Loucy (cell line): ENCODE results near the gene BCAS3.

Source experiments
- H2AFZ ChIP-seq: fragments of 200-600 bp; sonication (generic); 2 replicates; pipeline ENCODE4 v1.6.0; 2016; ENCODE audit warnings: antibody characterized with exemption, mild to moderate bottlenecking, low read length, moderate library complexity
- H3F3A ChIP-seq: fragments of 200-600 bp; 2 replicates; pipeline ENCODE4 v1.6.0; 2016; ENCODE audit warnings: antibody characterized with exemption, low read depth, mild to moderate bottlenecking
- H3K27me3 ChIP-seq: fragments of 200-600 bp; sonication (generic); 2 replicates; pipeline ENCODE4 v1.6.1; 2014; ENCODE audit warnings: low read length, mild to moderate bottlenecking; ENCODE audit not compliant: insufficient read depth, poor library complexity, severe bottlenecking
- H3K36me3 ChIP-seq: fragments of 200-600 bp; sonication (generic); 2 replicates; pipeline ENCODE4 v1.6.1; 2016; ENCODE audit warnings: low read length; ENCODE audit not compliant: insufficient read depth
- H3K4me1 ChIP-seq: fragments of 200-600 bp; sonication (generic); 2 replicates; pipeline ENCODE4 v1.5.1; 2014; ENCODE audit warnings: low read length, mild to moderate bottlenecking; ENCODE audit not compliant: insufficient read depth, poor library complexity, severe bottlenecking
- H3K4me2 ChIP-seq: fragments of 200-600 bp; sonication (generic); 2 replicates; pipeline ENCODE4 v1.6.0; 2014; ENCODE audit warnings: antibody characterized with exemption, low read length, low read depth, mild to moderate bottlenecking; ENCODE audit not compliant: poor library complexity, severe bottlenecking
- H3K4me3 ChIP-seq: fragments of 200-600 bp; sonication (generic); 2 replicates; pipeline ENCODE4 v1.5.1; 2014; ENCODE audit warnings: low read length, mild to moderate bottlenecking, mixed read lengths; ENCODE audit not compliant: poor library complexity, severe bottlenecking
- H3K79me2 ChIP-seq: fragments of 200-600 bp; sonication (generic); 2 replicates; pipeline ENCODE4 v1.6.1; 2014; ENCODE audit warnings: low read length; ENCODE audit not compliant: insufficient read depth
- H3K9ac ChIP-seq: fragments of 200-600 bp; sonication (generic); 2 replicates; pipeline ENCODE4 v1.6.0; 2014; ENCODE audit warnings: mild to moderate bottlenecking, low read depth, low read length, moderate library complexity; ENCODE audit not compliant: poor library complexity, severe bottlenecking
- H3K9me2 ChIP-seq: fragments of 200-600 bp; sonication (generic); replicated peaks from 2 replicates; pipeline ENCODE4 v1.6.1; 2016; ENCODE audit warnings: low read depth, low read length, mixed read lengths
- H3K9me3 ChIP-seq: fragments of 200-600 bp; sonication (generic); 2 replicates; pipeline ENCODE4 v1.6.1; 2014; ENCODE audit warnings: mild to moderate bottlenecking, antibody characterized with exemption, low read length, low read depth; ENCODE audit not compliant: insufficient read depth
- H4K20me1 ChIP-seq: fragments of 200-600 bp; sonication (generic); 2 replicates; pipeline ENCODE4 v1.6.0; 2014; ENCODE audit warnings: antibody characterized with exemption, low read length, mild to moderate bottlenecking; ENCODE audit not compliant: insufficient read depth, poor library complexity, severe bottlenecking
- EZH2phosphoT487 ChIP-seq: fragments of 200-600 bp; IDR thresholded peaks from 2 replicates; pipeline ENCODE4 v1.6.1; 2018; ENCODE audit warnings: antibody characterized with exemption, mild to moderate bottlenecking, moderate library complexity, borderline replicate concordance
- TF ChIP-seq, protein P1 (sequence below): fragments of 200-600 bp; sonication (generic); conservative IDR thresholded peaks from 2 replicates; pipeline ENCODE4 v1.5.1; 2014; ENCODE audit warnings: mild to moderate bottlenecking, antibody characterized with exemption, low read length

Gene BCAS3

DNA sequence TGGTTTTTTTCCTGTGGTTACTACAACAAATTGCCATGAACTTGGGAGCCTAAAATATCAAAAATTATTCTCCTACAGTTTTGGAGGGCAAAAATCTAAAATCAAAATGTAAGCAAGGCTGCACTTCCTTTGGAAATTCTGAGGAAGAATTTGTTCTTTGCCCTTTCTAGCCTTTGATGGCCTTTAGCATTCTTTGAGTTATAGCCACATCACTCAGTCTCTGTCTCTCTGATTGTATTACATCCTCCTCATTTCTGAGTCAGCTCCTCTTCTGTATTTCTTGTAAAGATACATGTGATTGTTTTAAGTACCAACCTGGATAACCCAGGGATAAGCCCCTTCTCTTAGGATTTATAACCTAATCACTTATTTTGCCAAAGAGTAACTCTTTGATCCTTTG lies 282.0 kb downstream of the BCAS3 start:
- H3K27me3 ChIP-seq = no peaks in the 10 kb centered on the region
- no peaks in the 10 kb centered on the region for H3F3A ChIP-seq
- no peak overlapping the region for H3K4me3 ChIP-seq
- H3K9me3 ChIP-seq = peaks cover 11% of the 10 kb centered on the region
- peaks cover 9% of the 10 kb centered on the region for H3K4me1 ChIP-seq
- TF ChIP-seq, protein P1, sequence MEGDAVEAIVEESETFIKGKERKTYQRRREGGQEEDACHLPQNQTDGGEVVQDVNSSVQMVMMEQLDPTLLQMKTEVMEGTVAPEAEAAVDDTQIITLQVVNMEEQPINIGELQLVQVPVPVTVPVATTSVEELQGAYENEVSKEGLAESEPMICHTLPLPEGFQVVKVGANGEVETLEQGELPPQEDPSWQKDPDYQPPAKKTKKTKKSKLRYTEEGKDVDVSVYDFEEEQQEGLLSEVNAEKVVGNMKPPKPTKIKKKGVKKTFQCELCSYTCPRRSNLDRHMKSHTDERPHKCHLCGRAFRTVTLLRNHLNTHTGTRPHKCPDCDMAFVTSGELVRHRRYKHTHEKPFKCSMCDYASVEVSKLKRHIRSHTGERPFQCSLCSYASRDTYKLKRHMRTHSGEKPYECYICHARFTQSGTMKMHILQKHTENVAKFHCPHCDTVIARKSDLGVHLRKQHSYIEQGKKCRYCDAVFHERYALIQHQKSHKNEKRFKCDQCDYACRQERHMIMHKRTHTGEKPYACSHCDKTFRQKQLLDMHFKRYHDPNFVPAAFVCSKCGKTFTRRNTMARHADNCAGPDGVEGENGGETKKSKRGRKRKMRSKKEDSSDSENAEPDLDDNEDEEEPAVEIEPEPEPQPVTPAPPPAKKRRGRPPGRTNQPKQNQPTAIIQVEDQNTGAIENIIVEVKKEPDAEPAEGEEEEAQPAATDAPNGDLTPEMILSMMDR = no peak
- TF ChIP-seq EZH2phosphoT487 = no peak
- no peak overlapping the region for H2AFZ ChIP-seq
- H3K79me2 ChIP-seq = no peaks in the 10 kb centered on the region
- H3K36me3 ChIP-seq = no peaks in the 10 kb centered on the region
- H3K4me2 ChIP-seq = no peak overlapping the region
- H4K20me1 ChIP-seq = no peaks in the 10 kb centered on the region
- no peaks in the 10 kb centered on the region for H3K9me2 ChIP-seq
- no peak overlapping the region for H3K9ac ChIP-seq

DNA sequence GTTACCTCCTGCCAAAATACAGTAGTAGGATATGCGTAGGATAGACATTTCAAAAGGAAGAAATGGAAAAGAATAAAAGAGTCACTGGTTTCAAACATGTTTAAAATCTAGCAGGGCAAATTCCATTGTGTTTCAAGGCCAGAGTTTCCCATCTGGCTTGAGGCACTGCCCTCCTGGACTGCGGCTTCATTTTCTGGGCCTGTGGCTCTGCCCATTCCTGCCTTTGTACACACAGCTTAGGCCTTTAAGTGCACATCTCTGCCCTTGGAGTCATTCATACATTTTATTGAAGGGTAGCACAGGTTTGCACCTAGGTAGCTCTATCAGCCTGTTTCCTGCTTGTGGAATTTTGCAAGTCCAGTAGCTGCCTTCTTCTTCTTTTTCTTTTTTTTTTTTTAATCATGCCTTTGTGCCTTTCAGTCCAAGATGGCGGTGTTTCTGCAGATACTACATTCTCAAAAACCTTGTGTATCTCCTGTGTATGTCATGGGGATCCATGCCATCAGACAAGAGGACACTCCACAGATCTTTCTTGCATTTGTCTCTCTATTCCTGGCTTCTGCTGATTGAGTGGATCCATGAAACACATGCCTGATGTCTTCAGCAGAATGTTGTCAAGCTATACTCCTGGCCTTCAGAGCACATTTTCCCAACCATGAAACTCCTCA lies 282.9 kb downstream of the BCAS3 start:
- H2AFZ ChIP-seq = no peak overlapping the region
- H3K79me2 ChIP-seq = no peaks in the 10 kb centered on the region
- H3K4me2 ChIP-seq = no peak overlapping the region
- H3K4me3 ChIP-seq = no peak overlapping the region
- H4K20me1 ChIP-seq = no peaks in the 10 kb centered on the region
- no peak overlapping the region for H3K9ac ChIP-seq
- H3K4me1 ChIP-seq = peaks cover 9% of the 10 kb centered on the region
- TF ChIP-seq, protein P1 = no peak
- no peak for TF ChIP-seq EZH2phosphoT487
- no peaks in the 10 kb centered on the region for H3K36me3 ChIP-seq
- H3K9me3 ChIP-seq = peaks cover 11% of the 10 kb centered on the region
- no peaks in the 10 kb centered on the region for H3K9me2 ChIP-seq
- H3K27me3 ChIP-seq = no peaks in the 10 kb centered on the region
- H3F3A ChIP-seq = no peaks in the 10 kb centered on the region

DNA sequence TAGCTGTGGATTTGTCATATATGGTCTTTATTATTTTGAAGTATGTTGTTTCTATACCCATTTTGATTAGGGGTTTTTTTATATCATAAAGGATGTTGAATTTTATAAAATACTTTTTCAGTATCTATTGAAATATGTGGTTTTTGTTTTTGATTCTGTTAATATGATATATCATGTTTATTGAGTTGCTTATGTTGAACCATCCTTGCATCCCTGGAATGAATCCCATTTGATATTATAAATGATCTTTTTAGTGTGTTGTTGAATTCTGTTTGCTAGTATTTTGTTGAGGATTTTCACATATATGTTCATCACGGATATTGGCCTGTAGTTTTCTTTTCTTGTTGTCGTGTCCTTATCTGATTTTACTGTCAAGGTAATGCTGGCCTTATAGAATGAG lies 286.5 kb downstream of the BCAS3 start:
- peaks cover 9% of the 10 kb centered on the region for H3K4me1 ChIP-seq
- no peaks in the 10 kb centered on the region for H3K36me3 ChIP-seq
- H3K9ac ChIP-seq = no peak overlapping the region
- no peak for TF ChIP-seq EZH2phosphoT487
- TF ChIP-seq, protein P1 = no peak
- H3K4me3 ChIP-seq = no peak overlapping the region
- no peaks in the 10 kb centered on the region for H3K79me2 ChIP-seq
- no peak overlapping the region for H3K4me2 ChIP-seq
- peaks cover 15% of the 10 kb centered on the region for H3K9me3 ChIP-seq
- no peaks in the 10 kb centered on the region for H3K9me2 ChIP-seq
- H3K27me3 ChIP-seq = no peaks in the 10 kb centered on the region
- no peaks in the 10 kb centered on the region for H3F3A ChIP-seq
- H4K20me1 ChIP-seq = no peaks in the 10 kb centered on the region
- no peak overlapping the region for H2AFZ ChIP-seq
